MG63 (cell line): ENCODE measurements around the gene PPEF1. TPM values are rescaled to one million over a fixed set of nuclear protein-coding genes. Genes with fewer than 3 reads are reported as not detected.

Source experiments
- DNase-seq: peaks from one replicate; pipeline ENCODE4 v3.0.0-alpha.2; 2020
- H3K27me3 ChIP-seq: fragments of 250-450 bp; sonication (Bioruptor Pico); 2 replicates; pipeline ENCODE4 v1.5.1; 2020; ENCODE audit warnings: mild to moderate bottlenecking, moderate library complexity
- H3K36me3 ChIP-seq: fragments of 250-450 bp; sonication (Bioruptor Pico); 2 replicates; pipeline ENCODE4 v1.5.1; 2020; ENCODE audit warnings: mild to moderate bottlenecking, moderate library complexity
- H3K4me3 ChIP-seq: fragments of 250-450 bp; sonication (Bioruptor Pico); 2 replicates; pipeline ENCODE4 v1.5.1; 2020; ENCODE audit warnings: mild to moderate bottlenecking, moderate library complexity
- H3K9me3 ChIP-seq: fragments of 250-450 bp; sonication (Bioruptor Pico); 2 replicates; pipeline ENCODE4 v1.5.1; 2020; ENCODE audit warnings: mild to moderate bottlenecking, moderate library complexity
- total RNA-seq: library from RNA; depleted of rRNA; stranded (reverse); fragments of >200 nt; shearing (Covaris generic); gene quantifications from 2 replicates; pipeline ENCODE4 v1.2.3, GENCODE V29; 2014; ENCODE audit warnings: low replicate concordance; rRNA removed

The PPEF1 gene
- not detected in 2 replicates for total RNA-seq

- no peak for DNase-seq
- no peaks in the 10 kb centered on the region for H3K27me3 ChIP-seq
- H3K9me3 ChIP-seq = no peaks in the 10 kb centered on the region
- no peaks in the 10 kb centered on the region for H3K36me3 ChIP-seq
- H3K4me3 ChIP-seq = no peak within 1 kb of the TSS
Observed at GRCh38 chrX:18707426-18708049, at the start of gene PPEF1. TSS of gene PPEF1 (plus strand) at chrX:18707645. CDS start at chrX:18707781, 136 bp downstream.

GRCh38 chrX:18661273-18661672 lies 46.2 kb upstream of the PPEF1 start:
- Histone ChIP-seq H3K4me3 (no peak overlapping the region), H3K9me3 (no peaks in the 10 kb centered on the region)

GRCh38 chrX:18664947-18665346 lies 42.5 kb upstream of the PPEF1 start:
- DNase-seq = no peak
- H3K4me3 ChIP-seq = no peak overlapping the region
- H3K27me3 ChIP-seq = no peaks in the 10 kb centered on the region
- no peaks in the 10 kb centered on the region for H3K9me3 ChIP-seq
- H3K36me3 ChIP-seq = no peaks in the 10 kb centered on the region

More at GRCh38 chrX:18661273-18661672, 46.2 kb upstream of the PPEF1 start:
- Histone ChIP-seq H3K36me3 (no peaks in the 10 kb centered on the region), H3K27me3 (no peaks in the 10 kb centered on the region)
- DNase-seq = no peak

GRCh38 chrX:18666614-18667013 lies 40.8 kb upstream of the PPEF1 start:
- no peaks in the 10 kb centered on the region for H3K36me3 ChIP-seq
- DNase-seq = no peak
- H3K9me3 ChIP-seq = no peaks in the 10 kb centered on the region
- no peak overlapping the region for H3K4me3 ChIP-seq
- no peaks in the 10 kb centered on the region for H3K27me3 ChIP-seq

GRCh38 chrX:18668071-18668835 lies 39.2 kb upstream of the PPEF1 start:
- Histone ChIP-seq H3K4me3 (no peak overlapping the region), H3K36me3 (no peaks in the 10 kb centered on the region), H3K27me3 (no peaks in the 10 kb centered on the region), H3K9me3 (no peaks in the 10 kb centered on the region)
- DNase-seq = no peak

GRCh38 chrX:18672008-18672407 lies 35.4 kb upstream of the PPEF1 start, which contains the start of gene RS1:
TSS of gene RS1 (minus strand) at chrX:18672108. CDS start at chrX:18672068, 40 bp downstream.
- Histone ChIP-seq H3K9me3 (no peaks in the 10 kb centered on the region), H3K27me3 (no peaks in the 10 kb centered on the region), H3K4me3 (no peak within 1 kb of the TSS), H3K36me3 (no peaks in the 10 kb centered on the region)
- DNase-seq = no peak

GRCh38 chrX:18674417-18674787 lies 33.0 kb upstream of the PPEF1 start:
- no peaks in the 10 kb centered on the region for H3K27me3 ChIP-seq
- H3K4me3 ChIP-seq = peak overlapping the region; percentile 74
- peak; percentile 6 for DNase-seq
- H3K36me3 ChIP-seq = no peaks in the 10 kb centered on the region
- no peaks in the 10 kb centered on the region for H3K9me3 ChIP-seq

GRCh38 chrX:18674788-18675735 lies 32.4 kb upstream of the PPEF1 start:
- H3K36me3 ChIP-seq = no peaks in the 10 kb centered on the region
- H3K27me3 ChIP-seq = no peaks in the 10 kb centered on the region
- peak overlapping the region; percentile 74 for H3K4me3 ChIP-seq
- DNase-seq = peak; percentile 63
- no peaks in the 10 kb centered on the region for H3K9me3 ChIP-seq

GRCh38 chrX:18676050-18676449 lies 31.4 kb upstream of the PPEF1 start:
- no peak for DNase-seq
- H3K27me3 ChIP-seq = no peaks in the 10 kb centered on the region
- no peaks in the 10 kb centered on the region for H3K36me3 ChIP-seq
- no peaks in the 10 kb centered on the region for H3K9me3 ChIP-seq
- no peak overlapping the region for H3K4me3 ChIP-seq

- H3K36me3 ChIP-seq = no peaks in the 10 kb centered on the region
- no peak overlapping the region for H3K4me3 ChIP-seq
- no peaks in the 10 kb centered on the region for H3K27me3 ChIP-seq
- peak; percentile 23 for DNase-seq
- H3K9me3 ChIP-seq = no peaks in the 10 kb centered on the region
Observed at GRCh38 chrX:18676470-18676869, 31.0 kb upstream of the PPEF1 start.

GRCh38 chrX:18677161-18677869 lies 30.1 kb upstream of the PPEF1 start:
- Histone ChIP-seq H3K27me3 (no peaks in the 10 kb centered on the region), H3K4me3 (no peak overlapping the region), H3K9me3 (no peaks in the 10 kb centered on the region), H3K36me3 (no peaks in the 10 kb centered on the region)
- no peak for DNase-seq

- no peaks in the 10 kb centered on the region for H3K9me3 ChIP-seq
- DNase-seq = no peak
- H3K27me3 ChIP-seq = no peaks in the 10 kb centered on the region
- no peaks in the 10 kb centered on the region for H3K36me3 ChIP-seq
- no peak overlapping the region for H3K4me3 ChIP-seq
Observed at GRCh38 chrX:18681996-18682395, 25.4 kb upstream of the PPEF1 start.

- Histone ChIP-seq H3K36me3 (no peaks in the 10 kb centered on the region), H3K9me3 (no peaks in the 10 kb centered on the region), H3K27me3 (no peaks in the 10 kb centered on the region), H3K4me3 (no peak overlapping the region)
- DNase-seq = no peak
Observed at GRCh38 chrX:18682979-18683387, 24.5 kb upstream of the PPEF1 start.

- Histone ChIP-seq H3K36me3 (no peaks in the 10 kb centered on the region), H3K4me3 (no peak overlapping the region), H3K9me3 (no peaks in the 10 kb centered on the region), H3K27me3 (no peaks in the 10 kb centered on the region)
- DNase-seq = no peak
Observed at GRCh38 chrX:18687856-18688495, 19.5 kb upstream of the PPEF1 start.

GRCh38 chrX:18691431-18691830 lies 16.0 kb upstream of the PPEF1 start:
- Histone ChIP-seq H3K36me3 (no peaks in the 10 kb centered on the region), H3K9me3 (no peaks in the 10 kb centered on the region), H3K27me3 (no peaks in the 10 kb centered on the region), H3K4me3 (no peak overlapping the region)
- no peak for DNase-seq

- Histone ChIP-seq H3K4me3 (no peak overlapping the region), H3K27me3 (no peaks in the 10 kb centered on the region), H3K36me3 (no peaks in the 10 kb centered on the region), H3K9me3 (no peaks in the 10 kb centered on the region)
- no peak for DNase-seq
Observed at GRCh38 chrX:18692541-18692940, 14.9 kb upstream of the PPEF1 start.
